HG03175 (cell line): ENCODE data around the gene PIP5KL1.
A peak's percentile ranks its signal among the peaks of the same experiment; 100 is the strongest.

Experiments used
- ATAC-seq: cut with Tn5 transposase; IDR thresholded peaks from one replicate; pipeline ENCODE4 v1.9.1; 2021; ENCODE audit warnings: mild to moderate bottlenecking, moderate library complexity; ENCODE audit not compliant: unreplicated experiment

Gene PIP5KL1

GRCh38 chr9:127916720-127917581, 13.6 kb downstream of the PIP5KL1 start, which contains the start of gene ST6GALNAC4:
ST6GALNAC4 (minus strand) TSS chr9:127917041; CDS start chr9:127916419, 622 bp downstream.
- ATAC-seq = peak; percentile 73

DNA sequence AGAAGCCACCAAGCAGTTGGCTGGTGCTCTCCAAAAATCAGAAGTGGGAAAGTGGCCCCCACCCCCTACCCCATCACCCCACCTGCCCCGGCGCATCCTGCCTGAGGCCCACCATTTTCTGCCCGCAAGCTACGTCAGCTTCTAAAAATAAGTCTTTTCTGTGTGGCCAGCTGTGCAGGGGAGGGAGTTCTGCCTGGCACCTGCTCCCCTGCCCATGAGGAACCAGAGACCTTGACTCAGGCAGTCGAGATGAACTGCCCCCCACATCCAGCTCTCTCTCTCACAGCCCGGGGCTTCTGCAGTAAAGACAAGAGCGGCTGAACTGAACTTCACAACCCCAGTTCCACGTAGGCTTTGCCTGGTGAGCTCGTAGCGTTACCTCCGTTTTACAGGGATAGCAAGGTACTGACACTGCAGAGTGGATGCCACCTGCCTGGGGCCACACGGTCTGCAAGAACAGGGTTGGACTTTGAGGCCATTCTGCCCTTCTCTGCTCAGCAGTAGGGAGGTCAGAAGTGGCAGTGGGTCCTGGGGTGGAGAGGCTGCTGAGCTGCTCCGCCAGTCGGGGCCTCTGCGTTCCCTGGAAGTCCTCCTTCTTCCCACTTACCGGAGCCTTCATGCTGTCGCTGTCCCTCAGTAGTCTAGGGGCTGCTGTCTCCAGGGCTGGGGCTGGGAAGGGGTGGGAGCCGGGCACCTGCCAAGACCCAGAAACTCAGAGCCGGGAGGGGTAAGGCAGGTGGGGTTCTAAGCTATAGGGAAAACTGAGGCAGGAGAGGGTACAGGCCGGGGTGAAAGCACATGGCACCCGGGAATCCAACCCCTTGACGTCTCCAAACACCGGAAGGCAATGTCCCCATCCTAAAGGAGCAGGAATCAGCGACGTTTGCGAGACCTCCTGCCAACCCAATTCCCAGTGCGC, 14.5 kb downstream of the PIP5KL1 start:
- ATAC-seq = no peak

DNA sequence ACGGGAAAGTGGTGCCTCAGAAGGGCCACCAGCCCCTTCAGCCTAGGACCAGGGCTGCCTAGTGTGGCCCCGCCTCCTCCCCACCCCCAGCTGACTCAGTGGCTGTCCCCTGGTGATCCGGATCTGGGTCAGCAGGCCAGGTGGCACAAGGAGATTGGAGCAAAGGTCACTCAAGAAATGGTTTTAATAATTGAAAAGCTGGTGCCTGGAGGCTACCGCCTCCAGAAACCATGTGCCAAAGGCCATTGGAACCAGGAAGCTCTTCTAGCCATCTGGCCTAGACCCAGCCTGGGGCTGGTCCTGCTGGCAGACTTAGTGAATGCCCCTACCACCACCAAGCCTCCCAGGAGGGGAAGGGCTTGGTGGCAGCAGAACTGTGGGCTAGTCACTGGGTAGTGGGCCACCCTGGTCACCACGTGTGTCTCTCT, 15.2 kb downstream of the PIP5KL1 start:
- no peak for ATAC-seq

DNA sequence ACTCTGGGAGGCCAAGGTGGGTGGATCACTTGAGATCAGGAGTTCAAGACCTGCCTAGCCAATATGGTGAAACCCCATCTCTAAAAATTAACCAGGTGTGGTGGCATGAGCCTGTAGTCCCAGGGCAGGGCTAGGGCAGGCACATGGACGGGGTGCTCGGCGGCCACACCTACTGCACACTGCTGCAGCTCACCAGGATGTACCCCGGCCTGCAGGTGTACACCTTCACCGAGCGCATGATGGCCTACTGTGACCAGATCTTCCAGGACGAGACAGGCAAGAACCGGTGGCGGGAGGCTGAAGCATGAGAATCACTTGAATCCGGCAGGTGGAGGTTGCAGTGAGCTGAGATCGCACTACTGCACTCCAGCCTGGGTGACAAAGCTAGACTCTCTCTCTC, 16.9 kb downstream of the PIP5KL1 start:
- ATAC-seq = no peak

DNA sequence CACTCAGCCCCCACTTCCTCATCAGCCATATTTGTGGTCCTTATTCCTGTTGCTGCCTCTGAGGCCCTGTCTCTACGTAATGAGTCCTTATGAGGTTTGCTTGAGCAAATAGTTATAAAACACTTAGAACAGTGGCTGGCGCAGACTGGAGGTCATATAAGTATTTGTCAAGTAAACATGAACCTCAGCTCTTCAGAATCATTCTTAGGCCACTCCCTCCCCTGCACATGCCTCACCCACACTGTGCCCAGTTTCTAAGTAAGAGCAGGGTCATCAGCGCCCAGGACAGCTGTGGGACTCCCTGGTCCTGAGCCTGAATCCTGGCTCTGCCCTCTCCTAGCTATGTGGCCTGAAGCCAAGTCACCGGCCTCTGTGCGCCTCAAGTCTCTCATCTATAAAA, 17.7 kb downstream of the PIP5KL1 start:
- ATAC-seq = no peak

DNA sequence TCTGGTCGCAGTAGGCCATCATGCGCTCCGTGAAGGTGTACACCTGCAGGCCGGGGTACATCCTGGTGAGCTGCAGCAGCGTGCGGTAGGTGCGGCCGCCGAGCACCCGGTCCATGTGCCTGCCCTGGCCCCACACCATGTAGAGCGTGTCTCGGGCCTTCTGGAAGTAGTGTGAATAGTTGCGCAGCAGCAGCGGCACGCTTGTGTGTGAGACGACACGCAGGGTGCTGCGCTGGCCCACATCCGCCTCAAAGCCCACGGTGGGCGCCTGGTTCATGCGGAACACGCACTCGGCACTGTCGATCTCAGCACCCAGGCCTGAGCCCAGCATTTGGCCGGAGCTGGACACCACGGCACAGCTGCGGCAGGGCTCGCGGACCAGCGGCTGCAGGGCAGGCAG, 18.3 kb downstream of the PIP5KL1 start:
- no peak for ATAC-seq

- no peak for ATAC-seq
These were observed 19.9 kb downstream of the PIP5KL1 start for GRCh38 chr9:127910613-127911205.

GRCh38 chr9:127909839-127910273, 20.7 kb downstream of the PIP5KL1 start:
- no peak for ATAC-seq

- no peak for ATAC-seq
These were observed 22.0 kb downstream of the PIP5KL1 start for GRCh38 chr9:127908660-127908926.

GRCh38 chr9:127907867-127908659, 22.5 kb downstream of the PIP5KL1 start:
- no peak for ATAC-seq

- peak; percentile 26 for ATAC-seq
These were observed 24.8 kb downstream of the PIP5KL1 start for GRCh38 chr9:127905788-127906191.

GRCh38 chr9:127905004-127905728, 25.4 kb downstream of the PIP5KL1 start:
- no peak for ATAC-seq

- no peak for ATAC-seq
These were observed 26.0 kb downstream of the PIP5KL1 start for GRCh38 chr9:127904561-127905003.

DNA sequence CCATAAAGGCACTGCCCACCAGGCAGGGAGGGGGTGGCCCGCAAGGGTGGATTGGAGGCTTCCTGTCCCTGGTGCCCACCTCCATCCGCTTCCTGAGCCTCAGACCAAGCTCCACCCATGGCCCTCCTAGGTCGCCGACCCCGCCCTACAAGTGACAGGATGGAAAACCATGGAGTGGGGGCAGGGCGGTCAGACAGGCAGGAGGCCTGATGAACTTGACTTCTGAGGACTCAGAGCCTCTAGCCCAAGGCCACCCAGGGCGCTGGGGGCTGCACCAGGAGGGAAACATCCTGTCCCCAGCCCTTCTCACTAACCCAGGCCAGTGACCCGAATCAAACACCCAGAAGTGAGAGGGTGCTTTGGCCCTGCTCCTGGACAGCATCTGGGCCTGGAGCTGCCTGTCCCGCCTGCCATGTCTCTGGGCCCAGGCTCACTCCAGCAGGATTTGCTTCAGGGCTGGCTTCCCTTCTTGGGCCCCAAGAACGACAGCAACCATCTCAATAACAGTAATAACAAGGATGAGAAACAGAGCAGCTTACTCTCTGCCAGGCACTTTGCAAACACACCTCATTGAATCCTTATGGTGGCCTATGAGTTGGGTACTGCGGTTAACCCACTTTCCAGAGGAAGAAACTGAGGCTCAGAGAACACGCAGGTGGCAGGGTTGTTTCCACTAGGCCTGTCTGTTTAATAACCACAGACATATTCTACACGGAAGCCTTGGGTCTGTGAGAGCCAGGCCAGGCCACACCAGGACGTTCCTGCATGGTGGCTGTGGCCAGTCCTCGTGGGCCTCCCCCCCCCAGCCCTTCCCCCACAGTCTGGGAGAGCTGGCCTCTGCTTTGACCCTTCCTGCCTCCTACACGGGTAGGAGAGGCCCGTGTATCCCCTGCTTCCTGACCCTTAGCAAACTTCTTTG, 26.8 kb downstream of the PIP5KL1 start:
- ATAC-seq = no peak

GRCh38 chr9:127899128-127899943, 31.2 kb downstream of the PIP5KL1 start, which contains the start of gene ST6GALNAC6:
ST6GALNAC6 (minus strand) TSS chr9:127899603; CDS start chr9:127897981, 1,622 bp downstream.
- ATAC-seq = peak; percentile 63

DNA sequence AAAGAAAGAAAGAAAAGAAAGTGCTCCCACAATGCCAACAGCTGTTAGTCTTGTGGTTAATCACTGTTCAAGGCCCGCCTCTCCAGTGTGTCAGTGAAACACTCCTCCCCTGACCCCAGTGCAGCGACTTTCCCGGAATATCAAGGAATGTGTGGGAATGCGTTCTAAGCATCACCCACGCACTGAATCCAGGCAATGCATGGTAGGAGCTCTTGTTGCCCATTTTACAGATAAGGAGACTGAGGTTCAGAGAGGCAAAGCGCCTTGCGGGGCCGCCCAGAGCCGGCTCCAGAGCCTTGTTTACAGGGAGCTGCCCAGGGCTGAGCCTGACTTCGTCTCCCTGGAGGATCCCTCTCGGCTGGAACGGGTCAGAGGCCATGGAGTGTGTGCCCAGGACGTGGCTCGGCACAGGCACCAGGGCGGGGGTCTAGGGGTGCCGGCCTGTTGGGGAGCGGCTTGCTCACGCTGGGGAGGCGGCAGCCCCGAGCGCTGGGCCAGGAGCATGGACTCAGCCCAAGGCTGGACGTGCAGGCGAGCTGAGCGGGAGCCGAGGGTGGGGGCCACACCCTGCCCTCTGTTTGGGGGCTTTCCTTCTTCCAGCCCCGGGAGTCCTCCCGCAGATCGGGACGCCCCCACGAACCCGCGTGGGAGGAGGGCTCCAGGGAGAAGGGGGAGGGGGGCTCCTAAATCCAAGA, 32.0 kb downstream of the PIP5KL1 start:
- no peak for ATAC-seq

GRCh38 chr9:127897193-127897692, 33.3 kb downstream of the PIP5KL1 start:
- ATAC-seq = no peak
